Endothelial cell of umbilical vein (primary cell): ENCODE data around the gene ACER2. TPM values are rescaled to one million over a fixed set of nuclear protein-coding genes. Genes with fewer than 3 reads are reported as not detected.

Experiments
- BruUV-seq: library from RNA; stranded (reverse); fragments of 400-500 nt; replicated peaks from 2 replicates; lab custom pipeline; 2021; lab: Mats Ljungman, UMichigan
- CTCF ChIA-PET: fragments of 300-600, 350-600 bp; sonication (Branson Sonifier 250); formaldehyde crosslinking; loops from one replicate; lab custom pipeline; 2021; ENCODE audit warnings: antibody characterized with exemption, inconsistent platforms; lab: Charles Lee
- POLR2A ChIA-PET: fragments of 300-600, 350-600 bp; sonication (Branson Sonifier 250); formaldehyde crosslinking; loops from one replicate; lab custom pipeline; 2021; ENCODE audit warnings: antibody characterized with exemption, inconsistent platforms; lab: Charles Lee
- DNase-seq: peaks from one replicate; pipeline ENCODE4 v3.0.0-alpha.2; 2011; ENCODE audit warnings: low read depth, low spot score
- FAIRE-seq: peaks from 2 replicates; lab custom pipeline; 2011; peaks lifted over from hg19 to GRCh38; lab: Jason Lieb, UNC
- H2AFZ ChIP-seq: 2 replicates; pipeline ENCODE4 v1.6.0; 2012; ENCODE audit warnings: low read depth, low read length, control low read depth, inconsistent platforms
- H3K27ac ChIP-seq: 2 replicates; pipeline ENCODE4 v1.5.1; 2011; ENCODE audit warnings: low read depth, mild to moderate bottlenecking, control low read depth, low read length, moderate library complexity; ENCODE audit not compliant: insufficient read depth
- H3K27me3 ChIP-seq, 2 experiments: 2 replicates each; pipeline versions ENCODE4 v1.6.0 to v1.6.1; 2011; ENCODE audit warnings: low read length in 2 of 2, mixed read lengths in 1 of 2; ENCODE audit not compliant: control insufficient read depth in 2 of 2, insufficient read depth in 2 of 2
- H3K36me3 ChIP-seq, 2 experiments: 2 replicates in 1 of 2; 3 replicates in 1 of 2; pipeline ENCODE4 v1.5.1; 2011; ENCODE audit warnings: low read length in 2 of 2, mild to moderate bottlenecking in 1 of 2, moderate library complexity in 1 of 2; ENCODE audit not compliant: control insufficient read depth in 2 of 2, insufficient read depth in 2 of 2; ENCODE audit errors: extremely low read depth in 1 of 2
- H3K4me1 ChIP-seq: 3 replicates; pipeline ENCODE4 v1.5.1; 2011; ENCODE audit warnings: mild to moderate bottlenecking, low read length; ENCODE audit not compliant: control insufficient read depth, insufficient read depth; ENCODE audit errors: extremely low read depth
- H3K4me2 ChIP-seq: 2 replicates; pipeline ENCODE4 v1.6.1; 2011; ENCODE audit warnings: low read length, control low read depth, mixed read lengths; ENCODE audit not compliant: insufficient read depth
- H3K4me3 ChIP-seq, 3 experiments: fragments of 200-600 bp in 1 of 3; sonication (generic), shearing (Covaris generic) in 1 of 3; replicated peaks in 1 of 3; 2 replicates each; pipeline ENCODE4 v1.5.1; 2011 to 2016; ENCODE audit warnings: control low read depth in 3 of 3, low read length in 3 of 3, mild to moderate bottlenecking in 2 of 3, inconsistent platforms in 1 of 3, low read depth in 1 of 3, moderate library complexity in 1 of 3; ENCODE audit not compliant: insufficient read depth in 1 of 3
- H3K79me2 ChIP-seq: 2 replicates; pipeline ENCODE4 v1.6.0; 2012; ENCODE audit warnings: low read length, inconsistent platforms; ENCODE audit not compliant: control insufficient read depth, insufficient read depth
- H3K9ac ChIP-seq: replicated peaks from 2 replicates; pipeline ENCODE3; 2011; ENCODE audit warnings: low read length, control low read depth; ENCODE audit not compliant: insufficient read depth; ENCODE audit errors: extremely low read depth
- H3K9me1 ChIP-seq: replicated peaks from 3 replicates; pipeline ENCODE4 v1.6.0; 2011; ENCODE audit warnings: mild to moderate bottlenecking, low read length; ENCODE audit not compliant: control insufficient read depth, insufficient read depth; ENCODE audit errors: extremely low read depth
- H3K9me3 ChIP-seq: replicated peaks from 2 replicates; pipeline ENCODE4 v1.5.1; 2012; ENCODE audit warnings: low read length, inconsistent platforms; ENCODE audit not compliant: control insufficient read depth, insufficient read depth
- H4K20me1 ChIP-seq: replicated peaks from 2 replicates; pipeline ENCODE3; 2011; ENCODE audit warnings: mild to moderate bottlenecking, low read length; ENCODE audit not compliant: control insufficient read depth, insufficient read depth; ENCODE audit errors: extremely low read depth
- EZH2 ChIP-seq: IDR thresholded peaks from 2 replicates; pipeline ENCODE4 v1.6.1; 2012; ENCODE audit warnings: borderline replicate concordance, low read depth, mild to moderate bottlenecking, moderate library complexity, low read length, inconsistent platforms; ENCODE audit not compliant: severe bottlenecking
- FOS ChIP-seq: IDR thresholded peaks from 2 replicates; pipeline ENCODE4 v1.6.1; 2011; ENCODE audit warnings: mild to moderate bottlenecking, low read length, moderate library complexity, borderline replicate concordance; ENCODE audit not compliant: insufficient read depth
- GATA2 ChIP-seq: IDR thresholded peaks from 2 replicates; pipeline ENCODE4 v1.7.0; 2011; ENCODE audit warnings: low read depth, mild to moderate bottlenecking, moderate library complexity, mixed read lengths, low read length; ENCODE audit not compliant: insufficient read length, insufficient read depth
- JUN ChIP-seq: IDR thresholded peaks from 2 replicates; pipeline ENCODE4 v1.6.1; 2011; ENCODE audit warnings: borderline replicate concordance, low read depth; ENCODE audit not compliant: insufficient read length, insufficient read depth
- MYC ChIP-seq: IDR thresholded peaks from one replicate; pipeline ENCODE4 v1.6.1; 2011; ENCODE audit warnings: mild to moderate bottlenecking, low read depth, low read length
- POLR2A ChIP-seq: IDR thresholded peaks from 2 replicates; pipeline ENCODE4 v1.6.1; 2012; ENCODE audit warnings: low read depth, mild to moderate bottlenecking, control low read depth, low read length
- POLR2AphosphoS5 ChIP-seq: IDR thresholded peaks from 2 replicates; pipeline ENCODE4 v1.6.1; 2012; ENCODE audit warnings: low read depth, mild to moderate bottlenecking, control low read depth, low read length, moderate library complexity; ENCODE audit not compliant: insufficient read depth
- dilution Hi-C: fragments of 300-500 bp; cut with MboI; formaldehyde crosslinking; loops from one replicate; pipeline ENCODE4 v1.15.0; 2019; ENCODE audit warnings: low sequenced_read_pairs; ENCODE audit not compliant: extremely low pct_ligation_motif_present
- intact Hi-C: fragments of 100-400 bp; cut with micrococcal nuclease; formaldehyde crosslinking; loops from one replicate; pipeline ENCODE4 v1.10.0; 2022
- polyA plus RNA-seq, 4 experiments: library from polyadenylated mRNA; depleted of rRNA in 3 of 4; stranded (reverse) in 3 of 4; unstranded in 1 of 4; fragments of >200 nt; gene quantifications; 2 replicates each; pipeline versions ENCODE4 v1.2.1 to v1.2.3, GENCODE V29; 2011 to 2012; ENCODE audit warnings: missing spikeins in 1 of 4
- total RNA-seq: library from RNA; stranded (reverse); gene quantifications from 2 replicates; pipeline ENCODE4 v1.2.3, GENCODE V29; 2021
- TF ChIP-seq, protein P1 (sequence below), 2 donors: IDR thresholded peaks; 1 replicate in 1 of 2; 2 replicates in 1 of 2; pipeline ENCODE4 v1.5.1; 2011; ENCODE audit warnings: low read length in 2 of 2, mild to moderate bottlenecking in 2 of 2, moderate library complexity in 2 of 2, control low read depth in 1 of 2, inconsistent platforms in 1 of 2, low read depth in 1 of 2; ENCODE audit not compliant: insufficient read depth in 1 of 2; ENCODE audit errors: extremely low read depth in 1 of 2
- TF ChIP-seq, protein P2 (sequence below): IDR thresholded peaks from 2 replicates; pipeline ENCODE4 v1.6.1; 2011; ENCODE audit not compliant: insufficient read depth, insufficient read length

The ACER2 gene
- total and polyA plus RNA-seq, 2 donors (not counting 3 experiments of a cell fraction or from before 2014, with no cell fraction given): 5.2 to 7.3 TPM

DNA sequence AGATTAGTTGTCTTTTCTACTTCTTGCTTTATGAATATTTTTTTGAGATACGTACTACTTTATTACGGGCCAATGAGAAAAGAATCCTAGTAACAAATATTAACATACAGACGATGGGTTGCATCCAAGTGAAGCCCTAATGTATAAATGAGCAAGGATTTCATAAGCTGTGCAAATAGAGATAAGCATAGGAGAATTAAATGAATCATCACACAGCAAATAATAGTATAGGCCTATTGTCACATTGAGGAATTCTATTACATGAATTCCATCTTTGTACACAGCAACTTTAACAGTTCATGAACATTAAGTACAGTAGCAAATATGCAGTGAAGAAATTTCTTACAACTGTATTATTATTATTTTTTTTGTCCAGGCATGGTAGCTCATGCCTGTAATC is 78.0 kb downstream of the ACER2 start:
- Histone ChIP-seq H3K4me3 (no peak overlapping the region), H3K9ac (no peak overlapping the region), H3K36me3 (no peaks in the 10 kb centered on the region), H3K79me2 (no peaks in the 10 kb centered on the region), H4K20me1 (no peaks in the 10 kb centered on the region), H3K9me1 (no peaks in the 10 kb centered on the region), H3K4me1 (no peaks in the 10 kb centered on the region), H3K9me3 (no peaks in the 10 kb centered on the region), H3K27ac (no peak overlapping the region), H3K27me3 (peaks cover 1 to 10% of the 10 kb centered on the region in 2 experiments), H2AFZ (no peak overlapping the region), H3K4me2 (no peak overlapping the region)
- DNase-seq (no peak), FAIRE-seq (no peak)
- ChIA-PET CTCF (interaction anchor here (3.5 kb wide), 1 partner anchor 22 kb away, joined by 22 read pairs; no protein-coding TSS in a partner anchor), POLR2A (no interaction called here)
- no TSS peak for BruUV-seq
- no peak for TF ChIP-seq GATA2
- TF ChIP-seq POLR2AphosphoS5: no peak
- TF ChIP-seq, protein P1, sequence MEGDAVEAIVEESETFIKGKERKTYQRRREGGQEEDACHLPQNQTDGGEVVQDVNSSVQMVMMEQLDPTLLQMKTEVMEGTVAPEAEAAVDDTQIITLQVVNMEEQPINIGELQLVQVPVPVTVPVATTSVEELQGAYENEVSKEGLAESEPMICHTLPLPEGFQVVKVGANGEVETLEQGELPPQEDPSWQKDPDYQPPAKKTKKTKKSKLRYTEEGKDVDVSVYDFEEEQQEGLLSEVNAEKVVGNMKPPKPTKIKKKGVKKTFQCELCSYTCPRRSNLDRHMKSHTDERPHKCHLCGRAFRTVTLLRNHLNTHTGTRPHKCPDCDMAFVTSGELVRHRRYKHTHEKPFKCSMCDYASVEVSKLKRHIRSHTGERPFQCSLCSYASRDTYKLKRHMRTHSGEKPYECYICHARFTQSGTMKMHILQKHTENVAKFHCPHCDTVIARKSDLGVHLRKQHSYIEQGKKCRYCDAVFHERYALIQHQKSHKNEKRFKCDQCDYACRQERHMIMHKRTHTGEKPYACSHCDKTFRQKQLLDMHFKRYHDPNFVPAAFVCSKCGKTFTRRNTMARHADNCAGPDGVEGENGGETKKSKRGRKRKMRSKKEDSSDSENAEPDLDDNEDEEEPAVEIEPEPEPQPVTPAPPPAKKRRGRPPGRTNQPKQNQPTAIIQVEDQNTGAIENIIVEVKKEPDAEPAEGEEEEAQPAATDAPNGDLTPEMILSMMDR (IDR thresholded peaks at IDR 0.05; ENCODE audit: extremely low read depth in 1 of 2, insufficient read depth in 1 of 2, low read depth in 1 of 2, low read length in 2 of 2): no peak
- TF ChIP-seq, protein P2, sequence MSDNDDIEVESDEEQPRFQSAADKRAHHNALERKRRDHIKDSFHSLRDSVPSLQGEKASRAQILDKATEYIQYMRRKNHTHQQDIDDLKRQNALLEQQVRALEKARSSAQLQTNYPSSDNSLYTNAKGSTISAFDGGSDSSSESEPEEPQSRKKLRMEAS: no peak
- no peak for TF ChIP-seq POLR2A
- TF ChIP-seq JUN: no peak
- TF ChIP-seq FOS: no peak
- no peak for TF ChIP-seq MYC
- no peak for TF ChIP-seq EZH2
- dilution Hi-C loops (no loop called here), intact Hi-C loops (no loop called here)
